Activated CD4-positive, alpha-beta T cell treated with anti-CD3 and anti-CD28 coated beads for 4 hours (primary cell): ENCODE results near the gene ESAM.

Experiments used
- DNase-seq, 2 donors: peaks; one replicate each; pipeline ENCODE4 v3.0.0-alpha.2; 2020

The ESAM gene

DNA sequence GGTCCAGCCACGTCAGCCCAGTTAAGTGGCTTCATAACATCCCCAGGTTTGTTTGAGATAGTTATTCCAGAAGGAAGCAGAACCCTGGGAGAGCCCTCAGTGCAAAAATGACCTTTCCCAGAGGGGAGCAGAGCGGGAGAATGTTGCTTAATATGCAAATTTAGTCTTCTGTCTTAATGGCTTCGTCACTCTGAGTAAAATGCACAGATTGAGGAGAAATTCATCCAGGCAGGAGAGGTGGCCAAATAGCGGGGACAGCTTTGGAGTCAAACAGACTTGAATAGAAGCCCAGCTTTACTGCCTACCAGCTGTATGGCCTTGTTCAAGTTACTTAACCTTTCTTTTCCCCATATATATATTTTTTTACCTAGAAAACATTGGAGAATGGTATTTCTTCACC lies 34.6 kb downstream of the ESAM start:
- no peak for DNase-seq

DNA sequence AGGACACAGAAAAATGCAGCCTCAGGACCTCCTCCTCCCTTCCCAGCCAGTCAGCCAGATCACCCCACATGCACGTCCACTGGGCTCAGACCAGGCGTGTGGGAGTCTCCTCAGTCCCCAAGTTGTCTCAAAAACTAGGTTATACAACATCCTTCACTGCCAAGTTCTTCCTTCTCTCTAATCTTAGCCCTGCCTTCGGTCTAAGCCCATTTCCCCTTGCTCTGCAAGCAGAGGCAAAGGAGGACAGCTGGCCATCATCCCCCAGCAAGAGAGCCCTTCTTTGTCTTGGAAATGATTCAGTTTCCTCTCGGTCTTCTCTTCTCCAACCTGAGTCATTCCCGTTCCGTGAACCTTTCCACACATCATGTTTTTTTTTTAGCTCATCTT lies 36.4 kb downstream of the ESAM start:
- no peak for DNase-seq

DNA sequence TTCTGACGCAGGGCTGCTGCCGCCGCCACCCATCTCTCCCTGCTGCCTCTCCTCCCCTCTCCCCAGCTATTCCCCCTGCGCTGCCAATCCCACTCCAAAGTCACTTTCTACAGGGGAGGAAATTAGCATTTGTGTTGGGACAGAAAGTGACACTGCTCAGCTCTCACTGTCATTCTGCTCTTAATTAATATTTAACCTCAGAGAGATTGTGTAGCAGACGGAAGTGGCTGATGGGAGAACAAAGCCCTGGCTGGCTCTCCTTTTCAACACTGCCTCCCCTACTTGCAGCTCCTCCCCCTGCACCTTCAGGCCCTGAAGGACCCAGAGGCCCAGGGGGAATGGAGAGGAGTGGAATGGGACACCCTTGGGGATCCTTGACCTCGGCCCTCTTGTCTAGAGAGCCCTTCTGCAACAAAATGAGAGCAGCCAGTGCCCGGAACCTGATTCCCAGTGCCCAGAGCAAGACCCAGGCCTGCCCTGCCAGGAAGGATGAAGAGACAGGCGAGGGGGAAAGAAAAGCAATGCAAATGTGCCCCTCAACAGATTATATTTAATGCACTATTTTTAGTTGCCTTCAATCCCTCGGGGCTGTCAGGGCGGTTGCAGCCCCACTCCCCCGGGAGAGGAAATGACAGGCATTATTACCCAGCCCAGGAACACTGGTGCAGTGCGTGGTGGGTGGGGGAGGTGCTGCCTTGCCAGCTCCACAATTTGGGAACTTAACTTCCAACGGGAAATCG lies 36.9 kb downstream of the ESAM start:
- no peak for DNase-seq

DNA sequence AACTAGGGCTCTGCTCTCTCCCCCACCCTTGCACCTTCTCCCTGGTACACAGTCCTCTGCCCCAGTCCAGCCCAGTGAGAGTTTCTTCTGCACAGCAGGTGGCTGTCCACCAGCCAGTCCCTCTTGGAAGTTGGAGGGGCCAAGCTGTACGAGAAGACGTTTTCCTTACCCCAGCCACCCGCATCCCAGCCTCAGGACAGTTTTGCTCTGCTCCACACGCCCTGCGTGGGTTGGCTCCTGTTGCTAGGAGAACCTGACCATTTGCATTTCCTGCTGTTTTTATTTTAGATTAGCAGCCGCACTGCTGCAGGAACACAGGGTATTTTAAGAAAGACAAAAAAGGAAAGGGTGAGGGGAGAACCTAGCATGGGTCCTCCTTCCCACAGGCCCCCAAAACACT lies 39.9 kb downstream of the ESAM start:
- no peak for DNase-seq

- no peak for DNase-seq
Observed at GRCh38 chr11:124719534-124719933, 42.6 kb downstream of the ESAM start.

- DNase-seq: no peak
Observed at GRCh38 chr11:124718801-124719200, 43.3 kb downstream of the ESAM start.

- peak in 1 of 2 donors; percentile 7 for DNase-seq
Observed at GRCh38 chr11:124717786-124718651, 44.1 kb downstream of the ESAM start.

GRCh38 chr11:124717421-124717785 lies 44.7 kb downstream of the ESAM start:
- DNase-seq: no peak

- DNase-seq: no peak
Observed at GRCh38 chr11:124716591-124716990, 45.5 kb downstream of the ESAM start.

DNA sequence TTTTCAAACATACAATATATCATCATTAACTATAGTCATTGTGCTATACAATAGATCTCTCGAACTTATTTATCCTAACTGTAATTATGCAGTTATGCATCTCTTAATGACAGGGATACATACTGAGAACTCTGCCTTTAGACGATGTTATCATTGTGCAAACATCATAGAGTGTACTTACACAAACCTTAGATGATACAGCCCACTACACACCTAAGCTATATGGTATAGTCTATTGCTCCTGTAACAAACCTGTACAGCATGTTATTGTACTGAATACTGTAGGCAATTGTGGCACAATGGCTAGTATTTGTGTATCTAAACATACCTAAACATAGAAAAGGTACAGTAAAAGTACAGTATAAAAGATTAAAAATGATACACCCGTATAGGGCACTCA lies 49.7 kb downstream of the ESAM start:
- no peak for DNase-seq

DNA sequence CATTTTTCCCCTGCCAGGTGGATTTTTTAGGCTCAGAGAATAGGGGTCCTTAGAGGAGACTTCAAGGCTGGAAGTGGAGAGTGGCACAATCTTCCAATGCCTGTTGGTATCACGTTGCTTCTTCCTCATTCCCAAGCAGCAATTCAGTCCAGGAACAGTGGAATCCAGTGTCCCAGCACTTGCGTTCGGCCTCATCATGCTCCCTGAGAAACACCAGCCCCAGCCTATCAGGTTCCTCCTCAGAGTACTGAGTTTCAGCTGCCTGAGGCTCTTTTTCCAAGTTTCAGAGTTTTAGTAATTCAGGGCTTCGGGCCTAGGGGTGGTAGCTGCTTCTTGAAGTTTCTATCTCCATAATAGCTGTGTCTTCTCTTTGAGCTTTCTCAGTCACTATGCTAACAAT lies 54.3 kb downstream of the ESAM start:
- DNase-seq: no peak
